Stomach (tissue), 9 donors: Measurements from ENCODE around the gene ATR. TPM values are rescaled to one million over a fixed set of nuclear protein-coding genes. Genes with fewer than 3 reads are reported as not detected.
"Not testable (repeated sequence)": the region's sequence is repeated elsewhere in the genome, so short reads cannot be mapped to it uniquely, and the experiment has no call there.

Experiments used
- DNase-seq, 2 donors: peaks; one replicate each; pipeline versions ENCODE4 v3.0.0 to v3.0.0-alpha.2; 2013 to 2019
- H3K27ac ChIP-seq, 5 donors: fragments of 200-600 bp in 4 of 5; sonication (generic) in 4 of 5; one replicate each; pipeline ENCODE4 v1.5.1; 2013 to 2019; ENCODE audit warnings: mild to moderate bottlenecking in 1 of 5, moderate library complexity in 1 of 5
- H3K27me3 ChIP-seq, 3 donors: fragments of 200-600 bp; sonication (generic); one replicate each; pipeline ENCODE4 v1.5.1; 2017 to 2019; ENCODE audit warnings: mixed run types in 1 of 3
- H3K36me3 ChIP-seq, 4 donors: fragments of 200-600 bp; sonication (generic); 1 replicate in 3 of 4; 2 replicates in 1 of 4; pipeline ENCODE4 v1.5.1; 2016 to 2019
- H3K4me1 ChIP-seq, 4 donors: fragments of 200-600 bp; sonication (generic); one replicate each; pipeline ENCODE4 v1.5.1; 2016 to 2019
- H3K4me3 ChIP-seq, 4 donors: fragments of 200-600 bp; sonication (generic) in 3 of 4; one replicate each; pipeline ENCODE4 v1.5.1; 2016 to 2019; ENCODE audit warnings: mild to moderate bottlenecking in 1 of 4
- H3K9me3 ChIP-seq, 4 donors: fragments of 200-600 bp; sonication (generic); one replicate each; pipeline ENCODE4 v1.5.1; 2016 to 2019
- EP300 ChIP-seq: sonication (generic); formaldehyde crosslinking; IDR thresholded peaks from one replicate; pipeline ENCODE4 v1.6.1; 2017; ENCODE audit warnings: antibody characterized with exemption
- POLR2A ChIP-seq, 4 donors: fragments of 450-650 bp; IDR thresholded peaks; one replicate each; pipeline ENCODE4 v1.6.1; 2016; ENCODE audit warnings: antibody characterized with exemption in 4 of 4, control low read depth in 2 of 4, mild to moderate bottlenecking in 1 of 4, moderate library complexity in 1 of 4
- POLR2AphosphoS5 ChIP-seq, 3 donors: sonication (generic); formaldehyde crosslinking; IDR thresholded peaks; one replicate each; pipeline ENCODE4 v1.6.1; 2016; ENCODE audit warnings: antibody characterized with exemption in 3 of 3
- WGBS, 5 donors: extraction: QIAGEN DNeasy Blood & Tissue Kit in 3 of 5; methylation state at CpG; one replicate each; pipeline versions ENCODE4 v1.1.5 to v1.1.7; 2013 to 2018; 5-methylcytosine and 5-hydroxymethylcytosine counted together
- intact Hi-C: fragments of 100-400 bp; cut with DNase I; formaldehyde crosslinking; loops from one replicate; pipeline ENCODE4 v1.15.1; 2023; ENCODE audit warnings: low total_unique reads
- polyA plus RNA-seq, 3 donors: library from polyadenylated mRNA; stranded (reverse); fragments of 200-250 nt; gene quantifications; one replicate each; pipeline ENCODE4 v1.2.3, GENCODE V29; 2013
- total RNA-seq, 5 donors: library from RNA; depleted of rRNA; stranded (reverse); fragments of >200 nt; gene quantifications; one replicate each; pipeline versions ENCODE4 v1.1.0 to v1.2.3, GENCODE V29; 2014 to 2016
- TF ChIP-seq, protein P1 (sequence below), 7 experiments: fragments of 450-650 bp in 4 of 7; fragments of 200-600 bp in 3 of 7; sonication (generic) in 3 of 7; IDR thresholded peaks; one replicate each; pipeline ENCODE4 v1.5.1; 2016 to 2019; ENCODE audit warnings: antibody characterized with exemption in 7 of 7, control low read depth in 2 of 7, mild to moderate bottlenecking in 1 of 7
- donor health status: healthy with polysubstance abuse.
- donor health status: Bipolar disorder and iron deficiency.
- donor health status: healthy.

The ATR gene
- total and polyA plus RNA-seq, 8 donors, result 6.0 to 51.0 (median 14.5) TPM

DNA sequence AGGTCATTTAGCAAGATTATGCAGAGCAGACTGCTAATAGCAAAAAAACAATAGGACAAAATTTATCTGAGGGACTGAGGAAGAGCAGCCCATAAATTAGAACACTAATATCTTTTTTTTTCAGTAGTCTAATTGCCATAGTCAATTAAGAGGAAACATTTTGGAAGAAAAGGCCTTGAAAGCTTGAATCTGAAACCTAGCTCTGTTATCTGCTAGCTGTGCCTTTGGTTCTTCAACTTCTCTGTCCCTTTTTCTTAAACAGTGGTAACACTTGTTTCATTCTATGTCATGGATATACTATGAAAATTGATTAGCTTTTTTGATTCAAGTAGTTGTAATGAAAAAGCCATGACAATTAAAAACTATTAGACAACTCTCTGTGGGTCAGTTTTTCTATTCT, 1.7 kb downstream of the ATR start:
- no peak for DNase-seq
- H3K27ac ChIP-seq, result no peak overlapping the region
- no peak overlapping the region for H3K4me3 ChIP-seq
- TF ChIP-seq, protein P1, sequence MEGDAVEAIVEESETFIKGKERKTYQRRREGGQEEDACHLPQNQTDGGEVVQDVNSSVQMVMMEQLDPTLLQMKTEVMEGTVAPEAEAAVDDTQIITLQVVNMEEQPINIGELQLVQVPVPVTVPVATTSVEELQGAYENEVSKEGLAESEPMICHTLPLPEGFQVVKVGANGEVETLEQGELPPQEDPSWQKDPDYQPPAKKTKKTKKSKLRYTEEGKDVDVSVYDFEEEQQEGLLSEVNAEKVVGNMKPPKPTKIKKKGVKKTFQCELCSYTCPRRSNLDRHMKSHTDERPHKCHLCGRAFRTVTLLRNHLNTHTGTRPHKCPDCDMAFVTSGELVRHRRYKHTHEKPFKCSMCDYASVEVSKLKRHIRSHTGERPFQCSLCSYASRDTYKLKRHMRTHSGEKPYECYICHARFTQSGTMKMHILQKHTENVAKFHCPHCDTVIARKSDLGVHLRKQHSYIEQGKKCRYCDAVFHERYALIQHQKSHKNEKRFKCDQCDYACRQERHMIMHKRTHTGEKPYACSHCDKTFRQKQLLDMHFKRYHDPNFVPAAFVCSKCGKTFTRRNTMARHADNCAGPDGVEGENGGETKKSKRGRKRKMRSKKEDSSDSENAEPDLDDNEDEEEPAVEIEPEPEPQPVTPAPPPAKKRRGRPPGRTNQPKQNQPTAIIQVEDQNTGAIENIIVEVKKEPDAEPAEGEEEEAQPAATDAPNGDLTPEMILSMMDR (IDR thresholded peaks at IDR 0.05), result no peak
- TF ChIP-seq POLR2A (IDR thresholded peaks at IDR 0.05) (no peak), POLR2AphosphoS5 (IDR thresholded peaks at IDR 0.05) (no peak), EP300 (no peak)
- peaks cover 12 to 48% (median 29%) of the 10 kb centered on the region in 4 donors for H3K4me1 ChIP-seq
- H3K36me3 ChIP-seq, result no peaks in the 10 kb centered on the region
- no peaks in the 10 kb centered on the region for H3K27me3 ChIP-seq
- no peaks in the 10 kb centered on the region for H3K9me3 ChIP-seq
- intact Hi-C loops, result no loop called here

DNA sequence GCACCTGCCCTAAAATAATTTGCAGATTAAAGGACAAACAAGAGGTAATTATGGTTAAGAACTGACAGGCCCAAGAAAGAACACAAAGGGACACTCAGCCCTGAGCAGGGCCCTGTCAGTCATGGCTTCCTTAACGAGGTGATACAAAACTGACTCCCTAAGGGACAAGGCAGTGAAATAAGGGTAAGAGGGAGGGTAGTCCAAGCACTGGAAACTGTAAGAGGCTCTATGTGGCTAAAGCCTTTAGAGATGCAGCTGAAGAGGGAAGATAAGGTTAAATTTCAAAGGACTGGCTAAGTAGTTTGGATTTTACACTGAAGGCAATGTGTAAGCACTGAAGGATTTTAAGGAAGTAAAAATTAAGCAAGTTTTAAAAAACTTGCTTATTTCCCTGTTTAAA, 3.9 kb downstream of the ATR start:
- Histone ChIP-seq H3K9me3 (no peaks in the 10 kb centered on the region), H3K4me3 (no peak overlapping the region), H3K27ac (no peak overlapping the region), H3K27me3 (no peaks in the 10 kb centered on the region), H3K36me3 (peaks cover 0 to 11% (median 10%) of the 10 kb centered on the region in 4 donors), H3K4me1 (peaks cover 11 to 43% (median 27%) of the 10 kb centered on the region in 4 donors)
- 44 to 65% (median 59%) methylated on average over 1 of the region's 1 CpG for whole genome bisulfite sequencing, 5 donors
- intact Hi-C loops, result no loop called here
- no peak for TF ChIP-seq POLR2AphosphoS5 (IDR thresholded peaks at IDR 0.05)
- TF ChIP-seq EP300, result no peak
- TF ChIP-seq, protein P1 (IDR thresholded peaks at IDR 0.05), result no peak
- no peak for TF ChIP-seq POLR2A (IDR thresholded peaks at IDR 0.05)
- DNase-seq, result no peak

DNA sequence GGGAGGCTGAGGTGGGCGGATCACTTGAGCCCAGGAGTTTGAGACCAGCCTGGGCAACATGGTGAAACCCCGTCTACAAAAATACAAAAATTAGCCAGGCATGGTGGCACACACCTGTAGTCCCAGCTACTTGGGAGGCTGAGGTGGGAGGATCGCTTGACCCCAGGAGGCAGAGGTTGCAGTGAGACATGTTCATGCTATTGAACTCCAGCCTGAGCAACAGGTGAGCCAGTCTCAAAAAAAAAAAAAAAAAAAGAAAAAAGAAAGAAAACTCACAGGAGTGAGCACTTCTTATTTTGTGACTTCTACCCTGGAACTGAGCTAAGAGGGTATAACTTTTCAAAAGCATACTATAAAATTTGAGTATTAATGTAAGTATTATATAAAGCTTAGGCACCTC, 4.3 kb downstream of the ATR start:
- DNase-seq, H3K27me3 ChIP-seq, H3K9me3 ChIP-seq, H3K27ac ChIP-seq, intact Hi-C loops, H3K4me3 ChIP-seq: not testable (repeated sequence)
- peaks cover 6 to 38% (median 23%) of the 10 kb centered on the region in 4 donors for H3K4me1 ChIP-seq
- 94 to 100% (median 96%) methylated on average over 3 of the region's 3 CpGs for WGBS, 5 donors
- peaks cover 0 to 11% (median 10%) of the 10 kb centered on the region in 4 donors for H3K36me3 ChIP-seq

DNA sequence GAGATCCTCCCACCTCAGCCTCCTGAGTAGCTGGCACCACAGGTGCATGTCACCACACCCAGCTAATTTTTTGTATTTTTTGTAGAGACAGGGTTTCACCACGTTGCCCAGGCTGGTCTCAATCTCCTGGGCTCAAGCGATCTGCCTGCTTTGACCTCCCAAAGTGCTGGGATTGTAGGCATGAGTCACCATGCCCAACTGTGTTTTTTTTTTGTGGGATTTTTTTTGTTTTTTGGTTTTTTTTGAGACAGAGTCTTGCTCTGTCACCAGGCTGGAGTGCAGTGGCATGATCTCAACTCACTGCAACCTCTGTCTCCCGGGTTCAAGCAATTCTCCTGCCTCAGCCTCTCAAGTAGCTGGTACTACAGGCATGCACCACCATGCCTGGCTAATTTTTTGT, 9.1 kb downstream of the ATR start:
- H3K4me3 ChIP-seq, H3K9me3 ChIP-seq, H3K27me3 ChIP-seq, H3K27ac ChIP-seq, DNase-seq, intact Hi-C loops, H3K4me1 ChIP-seq: not testable (repeated sequence)
- 91 to 95% (median 92%) methylated on average over 3 of the region's 3 CpGs for WGBS, 5 donors
- H3K36me3 ChIP-seq, result peaks cover 0 to 34% (median 29%) of the 10 kb centered on the region in 4 donors

DNA sequence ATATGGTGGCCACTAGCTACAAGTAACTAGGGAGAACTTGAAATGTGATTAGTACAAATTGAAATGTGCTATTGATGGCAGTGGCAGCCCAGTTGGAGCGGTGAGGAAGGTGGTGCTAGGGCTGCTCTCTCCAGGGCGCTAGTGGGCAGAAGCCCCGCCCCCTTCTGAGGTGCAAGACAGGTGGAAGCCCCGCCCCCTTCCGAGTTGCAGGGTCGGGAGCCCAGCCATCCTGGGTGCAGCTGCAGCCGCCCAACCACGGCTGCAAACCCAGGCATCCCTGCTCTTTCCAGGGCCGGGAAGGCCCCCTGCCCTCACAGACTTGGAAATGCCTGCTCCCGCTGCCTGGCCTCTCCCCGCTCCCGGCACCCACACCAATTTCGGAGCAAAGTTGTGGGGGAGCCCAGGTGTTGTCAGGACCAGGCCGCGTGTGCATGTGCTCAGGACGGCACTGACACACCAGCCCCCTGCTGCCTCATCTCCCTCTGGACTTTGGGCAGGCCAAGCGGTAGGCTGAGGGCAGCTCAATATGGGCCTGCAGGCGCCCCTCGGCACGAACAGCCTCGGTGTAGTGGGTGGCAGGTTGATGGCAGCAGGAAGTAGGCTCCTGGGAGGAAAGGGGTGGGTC, 10.0 kb downstream of the ATR start:
- H3K27ac ChIP-seq, result no peak overlapping the region
- H3K4me3 ChIP-seq, result no peak overlapping the region
- peak in 1 of 2 donors; percentile 6 for DNase-seq
- no peaks in the 10 kb centered on the region for H3K27me3 ChIP-seq
- no peaks in the 10 kb centered on the region for H3K9me3 ChIP-seq
- TF ChIP-seq POLR2A (IDR thresholded peaks at IDR 0.05) (no peak), EP300 (no peak), POLR2AphosphoS5 (IDR thresholded peaks at IDR 0.05) (no peak)
- TF ChIP-seq, protein P1 (IDR thresholded peaks at IDR 0.05), result no peak
- H3K36me3 ChIP-seq, result peaks cover 0 to 43% (median 38%) of the 10 kb centered on the region in 4 donors
- intact Hi-C loops, result no loop called here
- WGBS, 5 donors, result 75 to 86% (median 82%) methylated on average over 12 to 21 of the region's 21 CpGs
- no peaks in the 10 kb centered on the region for H3K4me1 ChIP-seq
